WERI-Rb-1 (cell line): Measurements from ENCODE around the gene GGT6.
"Not testable (repeated sequence)": the region's sequence is repeated elsewhere in the genome, so short reads cannot be mapped to it uniquely, and the experiment has no call there.

Source experiments
- DNase-seq: peaks from one replicate; pipeline ENCODE4 v3.0.0-alpha.2; 2020
- H3K27ac ChIP-seq: fragments of 250-450 bp; sonication (Bioruptor Pico); 2 replicates; pipeline ENCODE4 v1.5.1; 2020; ENCODE audit warnings: mild to moderate bottlenecking, moderate library complexity
- H3K27me3 ChIP-seq: fragments of 250-450 bp; sonication (Bioruptor Pico); 2 replicates; pipeline ENCODE4 v1.5.1; 2021; ENCODE audit warnings: mild to moderate bottlenecking, low read depth, moderate library complexity; ENCODE audit not compliant: insufficient read depth, severe bottlenecking
- H3K36me3 ChIP-seq: fragments of 250-450 bp; sonication (Bioruptor Pico); 2 replicates; pipeline ENCODE4 v1.5.1; 2020; ENCODE audit warnings: mild to moderate bottlenecking, moderate library complexity
- H3K4me3 ChIP-seq: 2 replicates; pipeline ENCODE4 v1.5.1; 2011; ENCODE audit warnings: low read depth, mild to moderate bottlenecking, control low read depth, low read length
- H3K9me3 ChIP-seq: fragments of 250-450 bp; sonication (Bioruptor Pico); 2 replicates; pipeline ENCODE4 v1.5.1; 2021; ENCODE audit warnings: mild to moderate bottlenecking, moderate library complexity; ENCODE audit not compliant: severe bottlenecking
- CTCF ChIP-seq: IDR thresholded peaks from 2 replicates; pipeline ENCODE4 v1.5.1; 2011; ENCODE audit warnings: low read depth, mild to moderate bottlenecking, control low read depth, inconsistent platforms, low read length

Gene GGT6

GRCh38 chr17:4599505-4600281 is 39.3 kb upstream of the GGT6 start:
- no peak for TF ChIP-seq CTCF
- Histone ChIP-seq H3K9me3 (no peaks in the 10 kb centered on the region), H3K27ac (peak overlapping the region; percentile 70), H3K4me3 (no peak overlapping the region; the same call in 1 of the 2 replicates), H3K27me3 (no peaks in the 10 kb centered on the region), H3K36me3 (no peaks in the 10 kb centered on the region)
- peak; percentile 75 for DNase-seq

- no peaks in the 10 kb centered on the region for H3K36me3 ChIP-seq
- H3K27ac ChIP-seq: no peak overlapping the region; the same call in 1 of the 2 replicates
- no peaks in the 10 kb centered on the region for H3K27me3 ChIP-seq
- TF ChIP-seq CTCF: no peak
- no peaks in the 10 kb centered on the region for H3K9me3 ChIP-seq
- DNase-seq: no peak
- no peak overlapping the region for H3K4me3 ChIP-seq
Observed at GRCh38 chr17:4598776-4599504, 38.6 kb upstream of the GGT6 start.

- DNase-seq: no peak
- Histone ChIP-seq H3K27ac (no peak overlapping the region), H3K27me3 (no peaks in the 10 kb centered on the region), H3K9me3 (no peaks in the 10 kb centered on the region), H3K36me3 (no peaks in the 10 kb centered on the region), H3K4me3 (no peak overlapping the region)
- no peak for TF ChIP-seq CTCF
Observed at GRCh38 chr17:4597975-4598374, 37.6 kb upstream of the GGT6 start.

DNA sequence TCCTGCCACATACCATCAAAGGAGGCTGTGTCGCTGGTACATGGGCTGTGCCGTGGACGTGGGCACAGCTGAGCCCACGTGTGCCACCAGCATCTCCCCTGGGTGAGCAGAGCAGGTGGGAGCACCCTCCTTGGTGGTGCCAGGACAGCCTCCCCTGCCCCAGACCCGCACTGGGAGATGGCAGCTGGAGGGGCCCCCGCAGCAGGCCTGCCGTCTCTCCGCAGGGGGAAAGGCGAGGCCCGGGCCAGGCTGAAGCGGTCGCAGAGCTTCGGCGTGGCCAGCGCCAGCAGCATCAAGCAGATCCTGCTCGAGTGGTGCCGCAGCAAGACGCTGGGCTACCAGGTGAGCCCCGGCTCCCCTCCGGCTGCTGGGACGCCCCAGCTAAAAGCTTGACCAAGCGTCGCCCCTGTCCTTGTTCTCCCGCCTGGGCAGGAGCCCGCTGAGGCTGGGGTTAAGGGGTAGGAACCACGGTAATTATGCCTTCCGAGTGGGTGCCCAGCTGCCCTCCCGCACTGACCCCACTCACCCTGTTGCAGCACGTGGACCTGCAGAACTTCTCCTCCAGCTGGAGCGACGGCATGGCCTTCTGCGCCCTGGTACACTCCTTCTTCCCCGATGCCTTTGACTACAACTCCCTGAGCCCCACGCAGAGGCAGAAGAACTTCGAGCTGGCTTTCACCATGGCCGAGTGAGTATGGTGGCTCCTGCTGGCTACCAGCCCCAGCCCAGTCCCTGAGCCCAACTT is 36.4 kb upstream of the GGT6 start:
- Histone ChIP-seq H3K27me3 (no peaks in the 10 kb centered on the region), H3K36me3 (no peaks in the 10 kb centered on the region), H3K4me3 (no peak overlapping the region), H3K9me3 (no peaks in the 10 kb centered on the region), H3K27ac (no peak overlapping the region)
- DNase-seq: no peak
- TF ChIP-seq CTCF: no peak

DNA sequence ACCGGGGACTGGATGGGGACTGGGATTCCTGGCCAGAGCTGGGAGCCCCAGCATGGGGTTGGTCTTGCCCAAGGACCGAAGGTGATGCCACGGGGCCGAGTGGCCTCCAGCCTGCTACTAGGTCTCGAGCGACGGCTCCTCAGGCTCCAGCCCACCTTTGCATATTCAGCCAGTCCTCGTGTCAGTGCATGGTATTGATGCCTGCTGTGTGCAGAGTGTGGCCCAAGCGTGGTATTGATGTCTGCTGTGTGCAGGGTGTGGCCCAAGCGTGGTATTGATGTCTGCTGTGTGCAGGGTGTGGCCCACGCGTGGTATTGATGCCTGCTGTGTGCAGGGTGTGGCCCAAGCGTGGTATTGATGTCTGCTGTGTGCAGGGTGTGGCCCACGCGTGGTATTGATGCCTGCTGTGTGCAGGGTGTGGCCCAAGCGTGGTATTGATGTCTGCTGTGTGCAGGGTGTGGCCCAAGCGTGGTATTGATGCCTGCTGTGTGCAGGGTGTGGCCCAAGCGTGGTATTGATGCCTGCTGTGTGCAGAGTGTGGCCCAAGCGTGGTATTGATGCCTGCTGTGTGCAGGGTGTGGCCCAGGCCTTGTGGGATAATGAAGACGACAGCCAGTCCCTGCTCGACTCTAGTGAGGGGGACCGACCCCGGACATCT is 35.4 kb upstream of the GGT6 start:
- not testable (repeated sequence) for H3K36me3 ChIP-seq, H3K4me3 ChIP-seq, H3K27me3 ChIP-seq, H3K27ac ChIP-seq, DNase-seq, H3K9me3 ChIP-seq
